OCI-LY1 (cell line): ENCODE results near the gene CRYGS.

Experiments used
- H2AFZ ChIP-seq: fragments of 200-600 bp; sonication (generic), shearing (Covaris generic); 2 replicates; pipeline ENCODE4 v1.6.0; 2014; ENCODE audit warnings: antibody characterized with exemption, mild to moderate bottlenecking, low read length
- H3F3A ChIP-seq: fragments of 200-600 bp; sonication (generic), shearing (Covaris generic); 2 replicates; pipeline ENCODE4 v1.6.0; 2014; ENCODE audit warnings: mild to moderate bottlenecking, antibody characterized with exemption, low read length, moderate library complexity; ENCODE audit not compliant: insufficient read depth
- H3K27ac ChIP-seq: fragments of 200-600 bp; sonication (generic); 2 replicates; pipeline ENCODE4 v1.5.1; 2014; ENCODE audit warnings: low read length, mixed run types, mild to moderate bottlenecking, low read depth; ENCODE audit not compliant: poor library complexity, severe bottlenecking
- H3K27me3 ChIP-seq: fragments of 200-600 bp; sonication (generic); 2 replicates; pipeline ENCODE4 v1.6.0; 2014; ENCODE audit warnings: antibody characterized with exemption, mild to moderate bottlenecking, low read length, moderate library complexity; ENCODE audit not compliant: insufficient read depth
- H3K36me3 ChIP-seq: fragments of 200-600 bp; sonication (generic); 2 replicates; pipeline ENCODE4 v1.6.1; 2014; ENCODE audit warnings: mild to moderate bottlenecking, antibody characterized with exemption, low read length, moderate library complexity, mixed read lengths; ENCODE audit not compliant: insufficient read depth
- H3K4me1 ChIP-seq: fragments of 200-600 bp; sonication (generic); 2 replicates; pipeline ENCODE4 v1.5.1; 2014; ENCODE audit warnings: mild to moderate bottlenecking, low read length, moderate library complexity; ENCODE audit not compliant: insufficient read depth, severe bottlenecking
- H3K4me2 ChIP-seq: fragments of 200-600 bp; sonication (generic), shearing (Covaris generic); 2 replicates; pipeline ENCODE4 v1.6.1; 2014; ENCODE audit warnings: low read length
- H3K4me3 ChIP-seq: fragments of 200-600 bp; sonication (generic); 2 replicates; pipeline ENCODE4 v1.5.1; 2014; ENCODE audit warnings: low read length, low read depth, mild to moderate bottlenecking, mixed read lengths; ENCODE audit not compliant: poor library complexity, severe bottlenecking
- H3K79me2 ChIP-seq: fragments of 200-600 bp; shearing (Covaris generic); 2 replicates; pipeline ENCODE4 v1.6.1; 2016; ENCODE audit warnings: mixed run types, low read length, mixed read lengths; ENCODE audit not compliant: insufficient read depth
- H3K9ac ChIP-seq: fragments of 200-600 bp; sonication (generic), shearing (Covaris generic); 2 replicates; pipeline ENCODE4 v1.6.1; 2014; ENCODE audit warnings: mild to moderate bottlenecking, low read length, mixed read lengths
- H3K9me2 ChIP-seq: fragments of 200-600 bp; sonication (generic), shearing (Covaris generic); 2 replicates; pipeline ENCODE4 v1.6.1; 2014; ENCODE audit warnings: low read depth, mild to moderate bottlenecking, low read length, mixed read lengths
- H3K9me3 ChIP-seq: fragments of 200-600 bp; shearing (Covaris generic); 2 replicates; pipeline ENCODE4 v1.6.1; 2014; ENCODE audit warnings: low read length, mixed read lengths
- H4K20me1 ChIP-seq: fragments of 200-600 bp; sonication (generic), shearing (Covaris generic); 2 replicates; pipeline ENCODE4 v1.6.0; 2016; ENCODE audit warnings: mild to moderate bottlenecking, low read length; ENCODE audit not compliant: insufficient read depth
- CTCF ChIP-seq: fragments of 200-600 bp; sonication (generic), shearing (Covaris generic); IDR thresholded peaks from 2 replicates; pipeline ENCODE4 v1.5.1; 2017; ENCODE audit warnings: mild to moderate bottlenecking, antibody characterized with exemption, low read length, moderate library complexity, mixed read lengths
- EZH2 ChIP-seq: fragments of 200-600 bp; sonication (generic), shearing (Covaris generic); IDR thresholded peaks from 2 replicates; pipeline ENCODE4 v1.8.0; 2017; ENCODE audit warnings: borderline replicate concordance, mixed run types, mild to moderate bottlenecking, antibody characterized with exemption, low read length, moderate library complexity, mixed read lengths

The CRYGS gene

GRCh38 chr3:186514296-186515002 lies 29.7 kb downstream of the CRYGS start:
- Histone ChIP-seq H4K20me1 (no peaks in the 10 kb centered on the region), H3K79me2 (no peaks in the 10 kb centered on the region), H3K27me3 (no peaks in the 10 kb centered on the region), H3F3A (0 out of 2 replicates have a peak, but pooled peaks cover 4% of the 10 kb centered on the region), H3K27ac (peak overlapping the region; percentile 4), H3K9me3 (no peaks in the 10 kb centered on the region), H3K9me2 (no peaks in the 10 kb centered on the region), H3K4me1 (peaks cover 45% of the 10 kb centered on the region), H3K4me2 (no peak overlapping the region), H3K36me3 (no peaks in the 10 kb centered on the region), H3K9ac (no peak overlapping the region), H3K4me3 (no peak overlapping the region), H2AFZ (no peak overlapping the region)
- TF ChIP-seq EZH2 (no peak), CTCF (peak; percentile 67)

GRCh38 chr3:186513386-186513785 lies 30.8 kb downstream of the CRYGS start:
- Histone ChIP-seq H2AFZ (no peak overlapping the region), H3K4me1 (peaks cover 41% of the 10 kb centered on the region), H3K27me3 (no peaks in the 10 kb centered on the region), H3K27ac (no peak overlapping the region), H3K9ac (no peak overlapping the region), H3K4me3 (no peak overlapping the region), H3K36me3 (no peaks in the 10 kb centered on the region), H3K4me2 (no peak overlapping the region), H4K20me1 (no peaks in the 10 kb centered on the region), H3K79me2 (no peaks in the 10 kb centered on the region), H3F3A (no peaks in the 10 kb centered on the region), H3K9me2 (no peaks in the 10 kb centered on the region), H3K9me3 (no peaks in the 10 kb centered on the region)
- TF ChIP-seq EZH2 (no peak), CTCF (no peak)

GRCh38 chr3:186512570-186513302 lies 31.4 kb downstream of the CRYGS start:
- H3K9me2 ChIP-seq = no peaks in the 10 kb centered on the region
- no peak overlapping the region for H3K27ac ChIP-seq
- H4K20me1 ChIP-seq = no peaks in the 10 kb centered on the region
- H3F3A ChIP-seq = no peaks in the 10 kb centered on the region
- H3K4me1 ChIP-seq = peaks cover 38% of the 10 kb centered on the region
- no peak overlapping the region for H3K4me3 ChIP-seq
- no peaks in the 10 kb centered on the region for H3K79me2 ChIP-seq
- no peak overlapping the region for H3K4me2 ChIP-seq
- H3K9me3 ChIP-seq = no peaks in the 10 kb centered on the region
- no peak overlapping the region for H3K9ac ChIP-seq
- H3K36me3 ChIP-seq = no peaks in the 10 kb centered on the region
- TF ChIP-seq EZH2 = no peak
- no peak for TF ChIP-seq CTCF
- no peak overlapping the region for H2AFZ ChIP-seq
- H3K27me3 ChIP-seq = 0 out of 2 replicates have a peak, but pooled peaks cover 1% of the 10 kb centered on the region
